Fibroblast of skin of left biceps (primary cell): ENCODE results near the gene AEN.
A peak's percentile ranks its signal among the peaks of the same experiment; 100 is the strongest.

Source experiments
- DNase-seq, 2 experiments: peaks; one replicate each; pipeline ENCODE4 v3.0.0-alpha.2; 2013; ENCODE audit warnings: low read depth in 2 of 2

AEN gene

GRCh38 chr15:88649753-88650551 lies 28.8 kb downstream of the AEN start:
- no peak for DNase-seq

- DNase-seq = no peak
Observed at GRCh38 chr15:88650556-88650955, 29.4 kb downstream of the AEN start.

GRCh38 chr15:88651136-88651732 lies 30.1 kb downstream of the AEN start:
- no peak for DNase-seq

GRCh38 chr15:88651971-88652370 lies 30.8 kb downstream of the AEN start:
- no peak for DNase-seq

GRCh38 chr15:88652456-88653199 lies 31.5 kb downstream of the AEN start:
- no peak for DNase-seq

- DNase-seq = no peak
Observed at GRCh38 chr15:88653200-88654064, 32.3 kb downstream of the AEN start.

GRCh38 chr15:88654430-88655102 lies 33.4 kb downstream of the AEN start:
- no peak for DNase-seq

- no peak for DNase-seq
Observed at GRCh38 chr15:88655103-88655553, 34.0 kb downstream of the AEN start.

GRCh38 chr15:88655800-88656488 lies 34.8 kb downstream of the AEN start:
- no peak for DNase-seq

GRCh38 chr15:88656760-88657221 lies 35.7 kb downstream of the AEN start:
- DNase-seq = no peak

GRCh38 chr15:88657326-88658069 lies 36.4 kb downstream of the AEN start:
- DNase-seq = no peak

- DNase-seq = no peak
Observed at GRCh38 chr15:88658070-88658965, 37.2 kb downstream of the AEN start.

- no peak for DNase-seq
Observed at GRCh38 chr15:88658972-88659931, 38.1 kb downstream of the AEN start.

- peak; percentile 33 for DNase-seq
Observed at GRCh38 chr15:88661041-88661700, 40.0 kb downstream of the AEN start.

- peak; percentile 46 to 59 for DNase-seq
Observed at GRCh38 chr15:88661761-88662556, 40.8 kb downstream of the AEN start.

GRCh38 chr15:88663141-88663621 lies 42.0 kb downstream of the AEN start:
- DNase-seq = no peak
